A549 (cell line): ENCODE results near the gene HHATL.

Experiments used
- CBX2 ChIP-seq: fragments of 200-600 bp; sonication (generic); IDR thresholded peaks from 2 replicates; pipeline ENCODE4 v1.6.1; 2016; ENCODE audit warnings: low read depth, mild to moderate bottlenecking, borderline replicate concordance
- CBX8 ChIP-seq: fragments of 200-600 bp; sonication (generic); IDR thresholded peaks from 2 replicates; pipeline ENCODE4 v1.6.1; 2016
- CHD2 ChIP-seq: fragments of 150-350 bp; IDR thresholded peaks from 2 replicates; pipeline ENCODE4 v1.6.1; 2014; ENCODE audit warnings: low read length; ENCODE audit not compliant: partially characterized antibody
- CTCF ChIP-seq: fragments of >200 bp; sonication (Bioruptor Twin); formaldehyde crosslinking; IDR thresholded peaks from 3 replicates; pipeline ENCODE4 v1.5.1; 2016
- ELK1 ChIP-seq: fragments of 150-350 bp; IDR thresholded peaks from 2 replicates; pipeline ENCODE4 v1.6.1; 2014; ENCODE audit warnings: low read depth, mild to moderate bottlenecking, low read length
- HDAC2 ChIP-seq: fragments of 200-600 bp; sonication (generic); IDR thresholded peaks from 2 replicates; pipeline ENCODE4 v1.6.1; 2016
- JUN ChIP-seq, 2 experiments: fragments of >200 bp; sonication (Bioruptor Twin); formaldehyde crosslinking; IDR thresholded peaks; 2 replicates in 1 of 2; 3 replicates in 1 of 2; pipeline ENCODE4 v1.6.1; 2016 to 2017
- MYC ChIP-seq: IDR thresholded peaks from 2 replicates; pipeline ENCODE4 v1.6.1; 2012; ENCODE audit warnings: mild to moderate bottlenecking, inconsistent platforms, low read length, improper control_type of control experiment, borderline replicate concordance
- REST ChIP-seq: fragments of 200-600 bp; sonication (generic); IDR thresholded peaks from 2 replicates; pipeline ENCODE4 v1.6.1; 2016; ENCODE audit warnings: antibody characterized with exemption, mild to moderate bottlenecking, moderate library complexity
- RFX5 ChIP-seq: fragments of 450-650 bp; IDR thresholded peaks from 2 replicates; pipeline ENCODE4 v1.7.1; 2014; ENCODE audit warnings: antibody characterized with exemption, mild to moderate bottlenecking, moderate library complexity
- RNF2 ChIP-seq: fragments of 200-600 bp; sonication (generic); IDR thresholded peaks from 2 replicates; pipeline ENCODE4 v1.6.1; 2016; ENCODE audit warnings: low read depth, mild to moderate bottlenecking, antibody characterized with exemption, moderate library complexity, borderline replicate concordance
- USF2 ChIP-seq: fragments of 450-650 bp; IDR thresholded peaks from 2 replicates; pipeline ENCODE4 v1.6.1; 2014; ENCODE audit warnings: antibody characterized with exemption

GRCh38 chr3:42680271-42680670 is 22.3 kb downstream of the HHATL start:
- TF ChIP-seq CBX2 (no peak), USF2 (no peak), CTCF (no peak), MYC (no peak), RNF2 (no peak), ELK1 (no peak), CBX8 (no peak), REST (no peak), RFX5 (no peak), JUN (IDR thresholded peaks at IDR 0.05) (no peak), HDAC2 (no peak), CHD2 (no peak)
